ENCODE results near the gene SYT1. TPM values are rescaled to one million over a fixed set of nuclear protein-coding genes. Genes with fewer than 3 reads are reported as not detected.
A peak's percentile ranks its signal among the peaks of the same experiment; 100 is the strongest.

Gene SYT1
- total and polyA plus RNA-seq, 3 experiments from 2014 or later: not detected

DNA sequence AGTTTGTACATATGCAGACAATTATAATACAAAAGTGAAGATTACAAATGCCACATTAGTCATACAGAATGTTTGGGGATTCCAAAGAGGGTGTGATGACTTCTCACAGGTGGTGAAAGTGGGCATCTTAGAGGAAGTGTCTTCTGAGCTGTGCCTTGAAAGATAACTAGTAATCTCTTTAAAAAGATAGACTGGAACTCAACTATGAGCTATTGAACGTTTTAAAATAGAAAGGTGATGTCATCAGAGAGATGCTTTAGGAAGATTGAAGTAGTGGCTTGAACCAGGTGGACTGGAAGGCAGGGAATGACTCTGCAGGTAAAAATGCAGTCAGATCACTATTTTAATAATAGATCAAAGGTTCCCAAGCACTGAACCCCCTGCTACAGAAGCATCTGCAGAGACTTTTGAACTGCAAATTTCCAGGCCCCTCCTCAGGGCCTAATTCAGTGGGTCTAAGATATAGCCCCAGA is 50.3 kb downstream of the SYT1 start:
- POLR2A ChIA-PET: no interaction called here
- Mint-ChIP-seq H3K27ac (no peak overlapping the region), H3K36me3 (no peaks in the 10 kb centered on the region)

DNA sequence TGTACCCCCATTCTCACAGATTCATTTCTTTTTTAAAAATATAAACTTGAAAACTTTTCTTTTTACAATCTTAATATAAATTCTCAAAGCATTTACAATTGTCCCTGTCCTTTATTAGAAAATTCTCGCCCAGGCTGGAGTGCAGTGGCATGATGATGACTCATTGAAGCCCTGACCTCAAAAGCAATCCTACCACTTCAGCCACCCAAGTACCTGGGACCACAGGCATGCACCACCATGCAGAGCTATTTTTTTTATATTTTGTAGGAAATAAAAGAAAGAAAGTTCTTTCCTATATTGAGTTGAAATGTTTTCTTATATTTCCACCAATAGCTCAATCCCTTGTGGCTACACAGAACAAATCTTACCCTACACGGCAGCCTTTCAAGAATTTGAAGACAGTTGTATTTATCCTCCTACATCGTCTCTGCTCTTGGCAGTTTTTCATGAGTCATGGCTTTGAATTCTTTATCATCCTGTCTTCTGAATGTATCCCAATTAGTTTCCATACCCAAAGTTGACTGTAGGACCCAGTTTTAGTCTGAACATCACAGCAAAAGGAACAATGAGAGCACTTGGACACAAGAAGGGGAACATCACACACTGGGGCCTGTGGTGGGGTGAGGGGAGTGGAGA is 52.4 kb downstream of the SYT1 start:
- H3K4me1 Mint-ChIP-seq: no peaks in the 10 kb centered on the region
- CTCF ChIA-PET: no interaction called here
- H3K4me3 ChIP-seq (ENCODE audit: low read length): no peak overlapping the region
- H3K27ac ChIP-seq (ENCODE audit: low read depth, low read length): no peak overlapping the region
- no peaks in the 10 kb centered on the region for H3K4me1 ChIP-seq (ENCODE audit: insufficient read depth, low read length)
- H3K9me3 Mint-ChIP-seq: peaks cover 0 to 22% (median 4%) of the 10 kb centered on the region in 5 donors
- no peaks in the 10 kb centered on the region for H3K27me3 Mint-ChIP-seq
- no peaks in the 10 kb centered on the region for H3K36me3 ChIP-seq (ENCODE audit: insufficient read depth, low read length)
- no peak overlapping the region for H3K27ac Mint-ChIP-seq
- POLR2A ChIA-PET: no interaction called here
- DNase-seq: no peak
- no peaks in the 10 kb centered on the region for H3K36me3 Mint-ChIP-seq
- H3K27me3 ChIP-seq (ENCODE audit: insufficient read depth, low read length, poor library complexity, severe bottlenecking): no peaks in the 10 kb centered on the region
- H3K9me3 ChIP-seq (ENCODE audit: low read length): no peaks in the 10 kb centered on the region
- H3K4me3 Mint-ChIP-seq: no peak overlapping the region

More for the DNA sequence above, 50.3 kb downstream of the SYT1 start:
- Mint-ChIP-seq H3K27me3 (no peaks in the 10 kb centered on the region), H3K9me3 (peaks cover 0 to 27% (median 4%) of the 10 kb centered on the region in 5 donors), H3K4me3 (no peak overlapping the region), H3K4me1 (no peaks in the 10 kb centered on the region)
- Histone ChIP-seq H3K4me1 (ENCODE audit: insufficient read depth, low read length) (no peaks in the 10 kb centered on the region), H3K36me3 (ENCODE audit: insufficient read depth, low read length) (no peaks in the 10 kb centered on the region), H3K4me3 (ENCODE audit: low read length) (no peak overlapping the region), H3K27me3 (ENCODE audit: insufficient read depth, low read length, poor library complexity, severe bottlenecking) (no peaks in the 10 kb centered on the region), H3K27ac (ENCODE audit: low read depth, low read length) (no peak overlapping the region), H3K9me3 (ENCODE audit: low read length) (no peaks in the 10 kb centered on the region)
- no peak for DNase-seq
- CTCF ChIA-PET: no interaction called here

DNA sequence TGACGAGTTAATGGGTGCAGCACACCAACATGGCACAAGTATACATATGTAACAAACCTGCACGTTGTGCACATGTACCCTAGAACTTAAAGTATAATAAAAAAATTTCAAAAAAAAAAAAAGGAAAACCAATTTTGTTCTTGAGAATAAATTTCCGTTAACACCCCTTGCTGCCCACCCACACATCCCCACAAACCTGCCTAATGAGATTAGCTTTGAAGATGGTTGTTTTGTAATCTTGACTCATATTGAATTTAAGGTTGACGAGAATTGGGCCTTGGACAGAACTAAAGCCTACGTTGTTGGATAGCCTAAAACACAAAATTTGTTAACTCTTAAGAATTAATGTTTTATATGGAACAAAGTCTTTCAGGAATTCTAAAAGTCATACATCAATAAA is 52.9 kb downstream of the SYT1 start:
- H3K27me3 Mint-ChIP-seq: no peaks in the 10 kb centered on the region
- no peak overlapping the region for H3K4me3 ChIP-seq (ENCODE audit: low read length)
- no peaks in the 10 kb centered on the region for H3K36me3 ChIP-seq (ENCODE audit: insufficient read depth, low read length)

DNA sequence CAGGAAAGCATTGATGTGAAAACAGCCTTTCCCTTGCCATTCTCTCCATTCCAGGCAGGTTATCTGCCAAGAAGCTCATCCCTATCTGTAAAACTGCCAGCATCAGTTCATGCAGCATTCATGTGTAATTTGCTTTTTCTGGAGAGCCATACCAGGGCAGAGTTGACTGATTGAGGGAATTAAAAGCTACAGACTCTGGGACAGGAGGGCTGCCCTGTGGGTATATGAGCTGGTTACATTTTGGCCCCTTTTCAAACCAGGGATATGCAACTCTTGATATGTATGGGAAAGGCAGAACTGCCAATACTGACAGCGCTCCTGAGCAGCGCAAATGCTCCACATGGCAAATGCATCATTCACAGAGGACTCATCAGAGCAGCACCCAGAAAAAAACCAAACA is 53.7 kb downstream of the SYT1 start:
- Mint-ChIP-seq H3K4me3 (no peak overlapping the region), H3K4me1 (no peaks in the 10 kb centered on the region), H3K9me3 (peaks cover under 1 to 22% (median 5%) of the 10 kb centered on the region in 5 donors), H3K36me3 (no peaks in the 10 kb centered on the region), H3K27me3 (no peaks in the 10 kb centered on the region), H3K27ac (no peak overlapping the region)
- Histone ChIP-seq H3K4me3 (ENCODE audit: low read length) (no peak overlapping the region), H3K27me3 (ENCODE audit: insufficient read depth, low read length, poor library complexity, severe bottlenecking) (no peaks in the 10 kb centered on the region), H3K4me1 (ENCODE audit: insufficient read depth, low read length) (no peaks in the 10 kb centered on the region), H3K27ac (ENCODE audit: low read depth, low read length) (no peak overlapping the region), H3K9me3 (ENCODE audit: low read length) (no peaks in the 10 kb centered on the region), H3K36me3 (ENCODE audit: insufficient read depth, low read length) (no peaks in the 10 kb centered on the region)
- CTCF ChIA-PET: no interaction called here
- DNase-seq: no peak
- POLR2A ChIA-PET: no interaction called here

More for the DNA sequence above, 52.9 kb downstream of the SYT1 start:
- no peaks in the 10 kb centered on the region for H3K9me3 ChIP-seq (ENCODE audit: low read length)
- CTCF ChIA-PET: no interaction called here
- DNase-seq: no peak
- Mint-ChIP-seq H3K27ac (no peak overlapping the region), H3K36me3 (no peaks in the 10 kb centered on the region), H3K4me3 (no peak overlapping the region), H3K9me3 (peaks cover 0 to 22% (median 4%) of the 10 kb centered on the region in 5 donors), H3K4me1 (no peaks in the 10 kb centered on the region)
- POLR2A ChIA-PET: no interaction called here
- H3K27me3 ChIP-seq (ENCODE audit: insufficient read depth, low read length, poor library complexity, severe bottlenecking): no peaks in the 10 kb centered on the region
- H3K4me1 ChIP-seq (ENCODE audit: insufficient read depth, low read length): no peaks in the 10 kb centered on the region
- H3K27ac ChIP-seq (ENCODE audit: low read depth, low read length): no peak overlapping the region

DNA sequence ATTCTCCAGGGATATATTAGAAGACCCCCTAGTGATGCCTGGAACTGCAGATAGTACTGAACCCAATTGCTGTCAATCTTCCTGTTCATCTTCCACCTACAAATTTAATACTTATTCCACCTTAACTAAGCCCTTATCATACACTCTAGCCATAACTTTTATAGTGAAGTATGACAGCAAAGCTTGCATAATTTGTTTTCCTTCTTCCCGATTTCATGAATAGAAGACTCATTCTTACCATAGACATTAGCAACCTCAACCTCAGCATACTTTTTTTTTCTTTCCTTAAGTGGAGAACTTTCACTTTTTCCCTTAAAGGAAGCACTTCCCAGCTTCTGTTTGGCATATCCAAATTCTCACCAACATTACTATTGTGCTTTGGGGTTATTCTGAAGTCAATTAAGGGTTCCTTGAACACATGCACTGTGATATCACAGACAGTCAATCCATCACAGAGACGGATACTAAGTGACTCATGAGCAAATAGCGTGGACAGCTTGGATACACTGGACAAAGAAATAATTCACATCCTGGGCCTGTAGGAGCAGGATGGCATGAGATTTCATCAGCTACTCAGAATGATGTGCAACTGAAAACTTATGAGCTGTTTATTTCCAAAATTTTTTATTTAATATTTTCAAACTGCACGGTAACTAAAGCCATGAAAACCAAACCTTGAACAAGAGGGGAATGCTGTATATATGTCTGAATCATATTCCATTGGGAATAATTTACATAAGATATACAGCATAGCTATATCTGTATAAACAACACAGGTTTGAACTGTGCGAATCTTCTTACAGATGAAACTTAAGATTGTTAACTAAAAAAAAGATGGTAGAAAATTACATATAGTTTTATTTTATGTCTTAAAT is 63.9 kb downstream of the SYT1 start:
- ChIA-PET CTCF (no interaction called here), POLR2A (no interaction called here)
- H3K4me3 ChIP-seq (ENCODE audit: low read length): no peak overlapping the region
- Mint-ChIP-seq H3K27me3 (no peaks in the 10 kb centered on the region), H3K4me3 (no peak overlapping the region), H3K9me3 (peaks cover 4 to 39% (median 7%) of the 10 kb centered on the region in 5 donors), H3K27ac (no peak overlapping the region), H3K36me3 (no peaks in the 10 kb centered on the region), H3K4me1 (no peaks in the 10 kb centered on the region)
- H3K4me1 ChIP-seq (ENCODE audit: insufficient read depth, low read length): no peaks in the 10 kb centered on the region
- H3K27me3 ChIP-seq (ENCODE audit: insufficient read depth, low read length, poor library complexity, severe bottlenecking): no peaks in the 10 kb centered on the region
- no peak for DNase-seq
- H3K36me3 ChIP-seq (ENCODE audit: insufficient read depth, low read length): no peaks in the 10 kb centered on the region
- H3K9me3 ChIP-seq (ENCODE audit: low read length): no peaks in the 10 kb centered on the region
- H3K27ac ChIP-seq (ENCODE audit: low read depth, low read length): no peak overlapping the region

DNA sequence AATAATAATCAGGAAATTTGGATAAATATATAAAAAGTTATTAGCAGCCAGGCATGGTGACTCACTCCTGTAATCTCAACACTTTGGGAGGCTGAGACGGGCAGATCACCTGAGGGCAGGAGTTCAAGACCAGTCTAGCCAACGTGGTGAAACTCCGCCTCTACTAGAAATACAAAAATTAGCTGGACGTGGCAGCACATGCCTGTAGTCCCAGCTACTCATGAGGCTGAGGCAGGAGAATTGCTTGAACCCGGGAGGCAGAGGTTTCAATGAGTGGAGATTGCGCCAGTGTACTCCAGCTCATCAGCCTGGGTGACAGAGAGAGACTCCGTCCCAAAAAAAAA is 64.5 kb downstream of the SYT1 start:
- Mint-ChIP-seq H3K4me3 (no peak overlapping the region), H3K27ac (no peak overlapping the region), H3K4me1 (no peaks in the 10 kb centered on the region), H3K27me3 (no peaks in the 10 kb centered on the region), H3K36me3 (no peaks in the 10 kb centered on the region), H3K9me3 (peaks cover 4 to 39% (median 9%) of the 10 kb centered on the region in 5 donors)
- Histone ChIP-seq H3K36me3 (ENCODE audit: insufficient read depth, low read length) (no peaks in the 10 kb centered on the region), H3K9me3 (ENCODE audit: low read length) (no peaks in the 10 kb centered on the region), H3K27ac (ENCODE audit: low read depth, low read length) (no peak overlapping the region), H3K4me3 (ENCODE audit: low read length) (no peak overlapping the region), H3K4me1 (ENCODE audit: insufficient read depth, low read length) (no peaks in the 10 kb centered on the region), H3K27me3 (ENCODE audit: insufficient read depth, low read length, poor library complexity, severe bottlenecking) (no peaks in the 10 kb centered on the region)
- POLR2A ChIA-PET: no interaction called here
- no peak for DNase-seq
- CTCF ChIA-PET: no interaction called here

DNA sequence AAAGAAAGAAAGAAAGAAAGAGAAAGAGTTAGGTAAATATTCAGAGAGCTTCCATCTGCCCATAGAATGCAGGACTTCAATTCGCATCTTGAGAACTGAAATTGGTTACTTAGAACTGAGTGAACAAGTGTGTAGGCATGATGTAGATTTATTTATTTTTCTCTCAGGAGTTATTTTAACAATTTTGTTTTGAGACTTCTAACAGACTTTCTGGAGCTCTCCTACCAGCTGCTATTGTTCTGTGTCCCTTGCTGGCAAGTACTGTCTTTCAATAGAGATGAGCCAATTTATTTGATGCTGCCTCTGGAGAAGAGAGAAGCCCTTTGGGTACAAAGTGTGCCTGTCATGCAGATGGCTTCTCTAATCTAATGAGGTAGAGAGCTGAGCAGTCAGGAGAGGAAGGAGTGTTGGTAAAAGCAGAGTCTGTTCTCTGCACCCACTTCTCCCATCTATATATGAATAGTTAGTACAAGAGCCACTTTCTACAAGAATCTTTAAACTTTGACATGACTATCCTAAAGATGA is 67.0 kb downstream of the SYT1 start:
- no peak for DNase-seq
- H3K27ac Mint-ChIP-seq: no peak overlapping the region
- Histone ChIP-seq H3K27me3 (ENCODE audit: insufficient read depth, low read length, poor library complexity, severe bottlenecking) (no peaks in the 10 kb centered on the region), H3K4me3 (ENCODE audit: low read length) (no peak overlapping the region), H3K9me3 (ENCODE audit: low read length) (no peaks in the 10 kb centered on the region), H3K4me1 (ENCODE audit: insufficient read depth, low read length) (no peaks in the 10 kb centered on the region), H3K27ac (ENCODE audit: low read depth, low read length) (no peak overlapping the region), H3K36me3 (ENCODE audit: insufficient read depth, low read length) (no peaks in the 10 kb centered on the region)
- H3K9me3 Mint-ChIP-seq: peaks cover 4 to 39% (median 9%) of the 10 kb centered on the region in 5 donors
- H3K4me3 Mint-ChIP-seq: peak overlapping the region in 1 of 7 donors; percentile 36
- ChIA-PET POLR2A (no interaction called here), CTCF (no interaction called here)
- no peaks in the 10 kb centered on the region for H3K27me3 Mint-ChIP-seq
- no peaks in the 10 kb centered on the region for H3K36me3 Mint-ChIP-seq
- H3K4me1 Mint-ChIP-seq: no peaks in the 10 kb centered on the region

DNA sequence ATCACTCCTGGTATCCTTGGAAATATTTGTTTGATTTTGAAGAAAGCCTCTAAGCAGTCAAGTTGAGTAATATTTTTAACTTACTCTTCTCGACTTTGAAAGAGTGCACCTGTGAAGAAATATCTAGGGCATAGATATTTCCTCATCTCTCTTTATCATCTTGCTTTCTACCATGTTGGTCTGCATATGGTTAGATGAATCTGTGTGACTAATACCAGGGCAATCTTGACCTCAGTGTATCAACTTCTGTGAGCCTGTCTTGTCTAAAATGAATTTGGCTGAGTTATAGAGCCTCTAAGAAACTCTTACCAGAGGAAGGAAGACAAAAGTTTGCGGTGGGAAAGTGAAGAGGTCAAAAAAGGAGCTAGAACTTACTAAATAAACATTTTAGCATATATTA is 68.4 kb downstream of the SYT1 start:
- Histone ChIP-seq H3K36me3 (ENCODE audit: insufficient read depth, low read length) (no peaks in the 10 kb centered on the region), H3K4me3 (ENCODE audit: low read length) (no peak overlapping the region), H3K9me3 (ENCODE audit: low read length) (no peaks in the 10 kb centered on the region), H3K27ac (ENCODE audit: low read depth, low read length) (no peak overlapping the region), H3K4me1 (ENCODE audit: insufficient read depth, low read length) (no peaks in the 10 kb centered on the region), H3K27me3 (ENCODE audit: insufficient read depth, low read length, poor library complexity, severe bottlenecking) (no peaks in the 10 kb centered on the region)
- Mint-ChIP-seq H3K4me3 (no peak overlapping the region), H3K36me3 (no peaks in the 10 kb centered on the region), H3K27me3 (no peaks in the 10 kb centered on the region), H3K27ac (peak overlapping the region in 1 of 8 donors; percentile 41), H3K4me1 (no peaks in the 10 kb centered on the region), H3K9me3 (peaks cover 4 to 28% (median 10%) of the 10 kb centered on the region in 5 donors)
- ChIA-PET POLR2A (no interaction called here), CTCF (no interaction called here)
- DNase-seq: no peak
